HEK293 (cell line): ENCODE data around the gene PPIL3.

ENCODE experiments used
- CTCF ChIA-PET: fragments of 350-600 bp; formaldehyde crosslinking; extraction: SDS; loops from one replicate; lab custom pipeline; 2021; ENCODE audit warnings: antibody characterized with exemption; lab: Yijun Ruan, JAX
- POLR2A ChIA-PET: fragments of 300-600 bp; formaldehyde crosslinking; extraction: SDS; loops from one replicate; lab custom pipeline; 2020; ENCODE audit warnings: antibody characterized with exemption, inconsistent platforms; lab: Yijun Ruan, JAX
- H3K27ac ChIP-seq: fragments of 200-500 bp; sonication (Bioruptor generic); 2 replicates; pipeline ENCODE4 v1.5.1; 2014; ENCODE audit warnings: low read depth, low read length, control low read depth, inconsistent platforms; ENCODE audit errors: extremely low read depth
- H3K36me3 ChIP-seq, 2 experiments: fragments of 200-500 bp in 1 of 2; sonication (Bioruptor generic) in 1 of 2; 1 replicate in 1 of 2; 2 replicates in 1 of 2; pipeline ENCODE4 v1.5.1; 2014 to 2017; ENCODE audit warnings: inconsistent platforms in 2 of 2, low read length in 2 of 2; ENCODE audit not compliant: control insufficient read depth in 2 of 2, insufficient read depth in 1 of 2
- H3K4me1 ChIP-seq: fragments of 200-500 bp; sonication (Bioruptor generic); 2 replicates; pipeline ENCODE4 v1.5.1; 2014; ENCODE audit warnings: mild to moderate bottlenecking, low read length, inconsistent platforms; ENCODE audit not compliant: control insufficient read depth, insufficient read depth
- H3K4me3 ChIP-seq: 2 replicates; pipeline ENCODE4 v1.5.1; 2011; ENCODE audit warnings: low read depth, mild to moderate bottlenecking, control low read depth, low read length, moderate library complexity
- H3K9me3 ChIP-seq: fragments of 200-500 bp; sonication (Bioruptor generic); 2 replicates; pipeline ENCODE4 v1.5.1; 2014; ENCODE audit warnings: low read depth, low read length, inconsistent platforms; ENCODE audit not compliant: control insufficient read depth, insufficient read depth
- BCL11A ChIP-seq: fragments of 450-650 bp; formaldehyde crosslinking; IDR thresholded peaks from 2 replicates; pipeline ENCODE4 v1.5.1; 2016; ENCODE audit warnings: low read depth, missing biosample characterization, missing genetic modification characterization
- EGR2 ChIP-seq: fragments of 450-650 bp; formaldehyde crosslinking; IDR thresholded peaks from 2 replicates; pipeline ENCODE4 v1.5.1; 2016; ENCODE audit warnings: low read depth, missing biosample characterization, missing genetic modification characterization
- HOXD13 ChIP-seq: sonication (generic); formaldehyde crosslinking; IDR thresholded peaks from 2 replicates; pipeline ENCODE4 v1.8.0; 2022; ENCODE audit warnings: missing genetic modification reagents, borderline replicate concordance
- REPIN1 ChIP-seq: fragments of 450-650 bp; formaldehyde crosslinking; IDR thresholded peaks from 2 replicates; pipeline ENCODE4 v1.5.1; 2017; ENCODE audit warnings: missing biosample characterization, missing genetic modification characterization, low read depth
- SALL2 ChIP-seq: fragments of 450-650 bp; formaldehyde crosslinking; IDR thresholded peaks from 2 replicates; pipeline ENCODE4 v1.5.0; 2017; ENCODE audit warnings: missing biosample characterization, mild to moderate bottlenecking, missing genetic modification characterization, borderline replicate concordance
- YY2 ChIP-seq: fragments of 450-650 bp; formaldehyde crosslinking; IDR thresholded peaks from 2 replicates; pipeline ENCODE4 v1.5.1; 2016; ENCODE audit warnings: missing biosample characterization, missing genetic modification characterization
- ZBTB20 ChIP-seq: fragments of 450-650 bp; formaldehyde crosslinking; IDR thresholded peaks from 2 replicates; pipeline ENCODE4 v1.5.1; 2016; ENCODE audit warnings: missing biosample characterization, missing genetic modification characterization
- ZBTB8A ChIP-seq: fragments of 450-650 bp; formaldehyde crosslinking; IDR thresholded peaks from 2 replicates; pipeline ENCODE4 v1.5.1; 2016; ENCODE audit warnings: missing biosample characterization, missing genetic modification characterization
- ZNF16 ChIP-seq: fragments of 450-650 bp; formaldehyde crosslinking; IDR thresholded peaks from 2 replicates; pipeline ENCODE4 v1.5.1; 2016; ENCODE audit warnings: low read depth, missing biosample characterization, missing genetic modification characterization
- ZNF174 ChIP-seq: fragments of 450-650 bp; formaldehyde crosslinking; IDR thresholded peaks from 2 replicates; pipeline ENCODE4 v1.5.0; 2017; ENCODE audit warnings: missing biosample characterization, mild to moderate bottlenecking, missing genetic modification characterization
- ZNF18 ChIP-seq: fragments of 450-650 bp; formaldehyde crosslinking; IDR thresholded peaks from 2 replicates; pipeline ENCODE4 v1.5.1; 2016; ENCODE audit warnings: missing biosample characterization, missing genetic modification characterization
- ZNF202 ChIP-seq: fragments of 450-650 bp; formaldehyde crosslinking; IDR thresholded peaks from 2 replicates; pipeline ENCODE4 v1.5.1; 2016; ENCODE audit warnings: missing biosample characterization, missing genetic modification characterization, borderline replicate concordance
- ZNF248 ChIP-seq: fragments of 450-650 bp; formaldehyde crosslinking; IDR thresholded peaks from 2 replicates; pipeline ENCODE4 v1.5.1; 2017; ENCODE audit warnings: missing biosample characterization, missing genetic modification characterization
- ZNF266 ChIP-seq: fragments of 450-650 bp; formaldehyde crosslinking; IDR thresholded peaks from 2 replicates; pipeline ENCODE4 v1.5.1; 2016; ENCODE audit warnings: missing biosample characterization, missing genetic modification characterization, low read depth
- ZNF274 ChIP-seq, 2 experiments: fragments of 200-500 bp in 1 of 2; fragments of 450-650 bp in 1 of 2; sonication (Bioruptor generic) in 1 of 2; formaldehyde crosslinking in 1 of 2; IDR thresholded peaks; 2 replicates each; pipeline versions ENCODE4 v1.5.1 to v1.6.1; 2014 to 2016; ENCODE audit warnings: borderline replicate concordance in 1 of 2, inconsistent platforms in 1 of 2, low read length in 1 of 2, missing biosample characterization in 1 of 2, missing genetic modification characterization in 1 of 2
- ZNF48 ChIP-seq: fragments of 450-650 bp; formaldehyde crosslinking; IDR thresholded peaks from 2 replicates; pipeline ENCODE4 v1.5.1; 2016; ENCODE audit warnings: missing biosample characterization, missing genetic modification characterization
- ZNF624 ChIP-seq: fragments of 450-650 bp; formaldehyde crosslinking; IDR thresholded peaks from 2 replicates; pipeline ENCODE4 v1.5.1; 2017; ENCODE audit warnings: missing biosample characterization, missing genetic modification characterization
- ZNF629 ChIP-seq: fragments of 450-650 bp; formaldehyde crosslinking; IDR thresholded peaks from 2 replicates; pipeline ENCODE4 v1.5.1; 2017; ENCODE audit warnings: missing biosample characterization, missing genetic modification characterization
- ZNF747 ChIP-seq: fragments of 450-650 bp; formaldehyde crosslinking; IDR thresholded peaks from 2 replicates; pipeline ENCODE4 v1.5.1; 2016; ENCODE audit warnings: missing biosample characterization, missing genetic modification characterization
- ZNF785 ChIP-seq: fragments of 450-650 bp; formaldehyde crosslinking; IDR thresholded peaks from 2 replicates; pipeline ENCODE4 v1.5.1; 2016; ENCODE audit warnings: missing biosample characterization, missing genetic modification characterization

The PPIL3 gene

GRCh38 chr2:200878289-200878880 lies 10.5 kb downstream of the PPIL3 start:
- H3K27ac ChIP-seq: no peak overlapping the region
- H3K4me3 ChIP-seq: no peak overlapping the region
- CTCF ChIA-PET: no interaction called here
- H3K36me3 ChIP-seq: peaks cover 82 to 92% of the 10 kb centered on the region in 2 experiments
- TF ChIP-seq ZNF747 (tag by site-specific recombination) (no peak), HOXD13 (CRISPR knock-in tag) (no peak), ZNF785 (no peak), ZNF629 (tag by site-specific recombination) (no peak), ZNF202 (no peak), ZNF274 (IDR thresholded peaks at IDR 0.05; ENCODE audit: low read length) (no peak), ZNF274 (tag by site-specific recombination; IDR thresholded peaks at IDR 0.05; ENCODE audit: borderline replicate concordance) (no peak), ZBTB8A (tag by site-specific recombination) (no peak), ZNF48 (tag by site-specific recombination) (no peak), SALL2 (tag by site-specific recombination) (no peak), EGR2 (tag by site-specific recombination) (no peak), BCL11A (tag by site-specific recombination) (no peak), ZNF18 (tag by site-specific recombination) (no peak)
- no peaks in the 10 kb centered on the region for H3K4me1 ChIP-seq
- POLR2A ChIA-PET: interaction anchor here (0.6 to 2.5 kb wide), 2 partner anchors 14 to 1271 kb away, joined by 3 to 9 read pairs; partner anchors contain the start of gene CLK1
- no peaks in the 10 kb centered on the region for H3K9me3 ChIP-seq

GRCh38 chr2:200877443-200877842 lies 11.4 kb downstream of the PPIL3 start:
- no peak overlapping the region for H3K27ac ChIP-seq
- CTCF ChIA-PET: interaction anchor here (1.1 kb wide), 1 partner anchor 24 kb away, joined by 3 read pairs; no protein-coding TSS in a partner anchor
- H3K4me1 ChIP-seq: no peaks in the 10 kb centered on the region
- POLR2A ChIA-PET: interaction anchor here (2.5 kb wide), 1 partner anchor 13 kb away, joined by 9 read pairs; the partner anchor contains the start of gene CLK1
- H3K36me3 ChIP-seq: peaks cover 82 to 92% of the 10 kb centered on the region in 2 experiments
- H3K4me3 ChIP-seq: no peak overlapping the region
- no peaks in the 10 kb centered on the region for H3K9me3 ChIP-seq
- no peak for TF ChIP-seq ZNF248
- TF ChIP-seq REPIN1 (tag by site-specific recombination): no peak
- no peak for TF ChIP-seq EGR2 (tag by site-specific recombination)
- no peak for TF ChIP-seq ZNF266 (tag by site-specific recombination)
- TF ChIP-seq ZNF16 (tag by site-specific recombination): no peak
- no peak for TF ChIP-seq ZNF174 (tag by site-specific recombination)
- TF ChIP-seq ZBTB20 (tag by site-specific recombination): no peak
- TF ChIP-seq ZNF624 (tag by site-specific recombination): no peak

- no peak for TF ChIP-seq YY2 (tag by site-specific recombination)
- Histone ChIP-seq H3K4me1 (no peaks in the 10 kb centered on the region), H3K9me3 (no peaks in the 10 kb centered on the region), H3K27ac (no peak overlapping the region), H3K36me3 (peaks cover 60 to 74% of the 10 kb centered on the region in 2 experiments), H3K4me3 (no peak overlapping the region)
- CTCF ChIA-PET: no interaction called here
- POLR2A ChIA-PET: no interaction called here
Measured at GRCh38 chr2:200873560-200873959, 15.3 kb downstream of the PPIL3 start.
